ENCODE data around the gene SYNGR2. TPM values are rescaled to one million over a fixed set of nuclear protein-coding genes. Genes with fewer than 3 reads are reported as not detected.
A peak's percentile ranks its signal among the peaks of the same experiment; 100 is the strongest.

SYNGR2 gene
- total and polyA plus RNA-seq, 9 of the 15 experiments (the other 6 are each of a cell fraction or from before 2014, with no cell fraction given) = 1.4 to 173 (median 87.8) TPM

DNA sequence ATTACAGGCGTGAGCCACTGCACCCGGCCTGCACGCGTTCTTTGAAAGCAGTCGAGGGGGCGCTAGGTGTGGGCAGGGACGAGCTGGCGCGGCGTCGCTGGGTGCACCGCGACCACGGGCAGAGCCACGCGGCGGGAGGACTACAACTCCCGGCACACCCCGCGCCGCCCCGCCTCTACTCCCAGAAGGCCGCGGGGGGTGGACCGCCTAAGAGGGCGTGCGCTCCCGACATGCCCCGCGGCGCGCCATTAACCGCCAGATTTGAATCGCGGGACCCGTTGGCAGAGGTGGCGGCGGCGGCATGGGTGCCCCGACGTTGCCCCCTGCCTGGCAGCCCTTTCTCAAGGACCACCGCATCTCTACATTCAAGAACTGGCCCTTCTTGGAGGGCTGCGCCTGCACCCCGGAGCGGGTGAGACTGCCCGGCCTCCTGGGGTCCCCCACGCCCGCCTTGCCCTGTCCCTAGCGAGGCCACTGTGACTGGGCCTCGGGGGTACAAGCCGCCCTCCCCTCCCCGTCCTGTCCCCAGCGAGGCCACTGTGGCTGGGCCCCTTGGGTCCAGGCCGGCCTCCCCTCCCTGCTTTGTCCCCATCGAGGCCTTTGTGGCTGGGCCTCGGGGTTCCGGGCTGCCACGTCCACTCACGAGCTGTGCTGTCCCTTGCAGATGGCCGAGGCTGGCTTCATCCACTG lies 45.8 kb downstream of the SYNGR2 start, which contains the start of gene BIRC5 (continued):
- TF ChIP-seq, protein P1, sequence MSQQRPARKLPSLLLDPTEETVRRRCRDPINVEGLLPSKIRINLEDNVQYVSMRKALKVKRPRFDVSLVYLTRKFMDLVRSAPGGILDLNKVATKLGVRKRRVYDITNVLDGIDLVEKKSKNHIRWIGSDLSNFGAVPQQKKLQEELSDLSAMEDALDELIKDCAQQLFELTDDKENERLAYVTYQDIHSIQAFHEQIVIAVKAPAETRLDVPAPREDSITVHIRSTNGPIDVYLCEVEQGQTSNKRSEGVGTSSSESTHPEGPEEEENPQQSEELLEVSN (IDR thresholded peaks at IDR 0.05; ENCODE audit: borderline replicate concordance in 1 of 2, extremely low read depth in 1 of 2, insufficient read depth in 1 of 2, insufficient read length in 1 of 2, low read depth in 1 of 2, low read length in 1 of 2, poor library complexity in 1 of 2, severe bottlenecking in 1 of 2) = peak; percentile 75 to 85
- TF ChIP-seq, protein P2, sequence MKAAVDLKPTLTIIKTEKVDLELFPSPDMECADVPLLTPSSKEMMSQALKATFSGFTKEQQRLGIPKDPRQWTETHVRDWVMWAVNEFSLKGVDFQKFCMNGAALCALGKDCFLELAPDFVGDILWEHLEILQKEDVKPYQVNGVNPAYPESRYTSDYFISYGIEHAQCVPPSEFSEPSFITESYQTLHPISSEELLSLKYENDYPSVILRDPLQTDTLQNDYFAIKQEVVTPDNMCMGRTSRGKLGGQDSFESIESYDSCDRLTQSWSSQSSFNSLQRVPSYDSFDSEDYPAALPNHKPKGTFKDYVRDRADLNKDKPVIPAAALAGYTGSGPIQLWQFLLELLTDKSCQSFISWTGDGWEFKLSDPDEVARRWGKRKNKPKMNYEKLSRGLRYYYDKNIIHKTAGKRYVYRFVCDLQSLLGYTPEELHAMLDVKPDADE (conservative IDR thresholded peaks at IDR 0.05; ENCODE audit: control insufficient read depth, low read depth, low read length) = peak; percentile 98
- TF ChIP-seq, protein P3, sequence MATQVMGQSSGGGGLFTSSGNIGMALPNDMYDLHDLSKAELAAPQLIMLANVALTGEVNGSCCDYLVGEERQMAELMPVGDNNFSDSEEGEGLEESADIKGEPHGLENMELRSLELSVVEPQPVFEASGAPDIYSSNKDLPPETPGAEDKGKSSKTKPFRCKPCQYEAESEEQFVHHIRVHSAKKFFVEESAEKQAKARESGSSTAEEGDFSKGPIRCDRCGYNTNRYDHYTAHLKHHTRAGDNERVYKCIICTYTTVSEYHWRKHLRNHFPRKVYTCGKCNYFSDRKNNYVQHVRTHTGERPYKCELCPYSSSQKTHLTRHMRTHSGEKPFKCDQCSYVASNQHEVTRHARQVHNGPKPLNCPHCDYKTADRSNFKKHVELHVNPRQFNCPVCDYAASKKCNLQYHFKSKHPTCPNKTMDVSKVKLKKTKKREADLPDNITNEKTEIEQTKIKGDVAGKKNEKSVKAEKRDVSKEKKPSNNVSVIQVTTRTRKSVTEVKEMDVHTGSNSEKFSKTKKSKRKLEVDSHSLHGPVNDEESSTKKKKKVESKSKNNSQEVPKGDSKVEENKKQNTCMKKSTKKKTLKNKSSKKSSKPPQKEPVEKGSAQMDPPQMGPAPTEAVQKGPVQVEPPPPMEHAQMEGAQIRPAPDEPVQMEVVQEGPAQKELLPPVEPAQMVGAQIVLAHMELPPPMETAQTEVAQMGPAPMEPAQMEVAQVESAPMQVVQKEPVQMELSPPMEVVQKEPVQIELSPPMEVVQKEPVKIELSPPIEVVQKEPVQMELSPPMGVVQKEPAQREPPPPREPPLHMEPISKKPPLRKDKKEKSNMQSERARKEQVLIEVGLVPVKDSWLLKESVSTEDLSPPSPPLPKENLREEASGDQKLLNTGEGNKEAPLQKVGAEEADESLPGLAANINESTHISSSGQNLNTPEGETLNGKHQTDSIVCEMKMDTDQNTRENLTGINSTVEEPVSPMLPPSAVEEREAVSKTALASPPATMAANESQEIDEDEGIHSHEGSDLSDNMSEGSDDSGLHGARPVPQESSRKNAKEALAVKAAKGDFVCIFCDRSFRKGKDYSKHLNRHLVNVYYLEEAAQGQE (IDR thresholded peaks at IDR 0.05; ENCODE audit: borderline replicate concordance) = no peak
- TF ChIP-seq, protein P3 (CRISPR knock-in tag; IDR thresholded peaks at IDR 0.05; ENCODE audit: low read depth) = no peak
- no peak for TF ChIP-seq HDAC3 (IDR thresholded peaks at IDR 0.05; ENCODE audit: borderline replicate concordance, partially characterized antibody)
- TF ChIP-seq MED1 (CRISPR knock-in tag; IDR thresholded peaks at IDR 0.05; ENCODE audit: borderline replicate concordance) = no peak
- TF ChIP-seq, protein P4, sequence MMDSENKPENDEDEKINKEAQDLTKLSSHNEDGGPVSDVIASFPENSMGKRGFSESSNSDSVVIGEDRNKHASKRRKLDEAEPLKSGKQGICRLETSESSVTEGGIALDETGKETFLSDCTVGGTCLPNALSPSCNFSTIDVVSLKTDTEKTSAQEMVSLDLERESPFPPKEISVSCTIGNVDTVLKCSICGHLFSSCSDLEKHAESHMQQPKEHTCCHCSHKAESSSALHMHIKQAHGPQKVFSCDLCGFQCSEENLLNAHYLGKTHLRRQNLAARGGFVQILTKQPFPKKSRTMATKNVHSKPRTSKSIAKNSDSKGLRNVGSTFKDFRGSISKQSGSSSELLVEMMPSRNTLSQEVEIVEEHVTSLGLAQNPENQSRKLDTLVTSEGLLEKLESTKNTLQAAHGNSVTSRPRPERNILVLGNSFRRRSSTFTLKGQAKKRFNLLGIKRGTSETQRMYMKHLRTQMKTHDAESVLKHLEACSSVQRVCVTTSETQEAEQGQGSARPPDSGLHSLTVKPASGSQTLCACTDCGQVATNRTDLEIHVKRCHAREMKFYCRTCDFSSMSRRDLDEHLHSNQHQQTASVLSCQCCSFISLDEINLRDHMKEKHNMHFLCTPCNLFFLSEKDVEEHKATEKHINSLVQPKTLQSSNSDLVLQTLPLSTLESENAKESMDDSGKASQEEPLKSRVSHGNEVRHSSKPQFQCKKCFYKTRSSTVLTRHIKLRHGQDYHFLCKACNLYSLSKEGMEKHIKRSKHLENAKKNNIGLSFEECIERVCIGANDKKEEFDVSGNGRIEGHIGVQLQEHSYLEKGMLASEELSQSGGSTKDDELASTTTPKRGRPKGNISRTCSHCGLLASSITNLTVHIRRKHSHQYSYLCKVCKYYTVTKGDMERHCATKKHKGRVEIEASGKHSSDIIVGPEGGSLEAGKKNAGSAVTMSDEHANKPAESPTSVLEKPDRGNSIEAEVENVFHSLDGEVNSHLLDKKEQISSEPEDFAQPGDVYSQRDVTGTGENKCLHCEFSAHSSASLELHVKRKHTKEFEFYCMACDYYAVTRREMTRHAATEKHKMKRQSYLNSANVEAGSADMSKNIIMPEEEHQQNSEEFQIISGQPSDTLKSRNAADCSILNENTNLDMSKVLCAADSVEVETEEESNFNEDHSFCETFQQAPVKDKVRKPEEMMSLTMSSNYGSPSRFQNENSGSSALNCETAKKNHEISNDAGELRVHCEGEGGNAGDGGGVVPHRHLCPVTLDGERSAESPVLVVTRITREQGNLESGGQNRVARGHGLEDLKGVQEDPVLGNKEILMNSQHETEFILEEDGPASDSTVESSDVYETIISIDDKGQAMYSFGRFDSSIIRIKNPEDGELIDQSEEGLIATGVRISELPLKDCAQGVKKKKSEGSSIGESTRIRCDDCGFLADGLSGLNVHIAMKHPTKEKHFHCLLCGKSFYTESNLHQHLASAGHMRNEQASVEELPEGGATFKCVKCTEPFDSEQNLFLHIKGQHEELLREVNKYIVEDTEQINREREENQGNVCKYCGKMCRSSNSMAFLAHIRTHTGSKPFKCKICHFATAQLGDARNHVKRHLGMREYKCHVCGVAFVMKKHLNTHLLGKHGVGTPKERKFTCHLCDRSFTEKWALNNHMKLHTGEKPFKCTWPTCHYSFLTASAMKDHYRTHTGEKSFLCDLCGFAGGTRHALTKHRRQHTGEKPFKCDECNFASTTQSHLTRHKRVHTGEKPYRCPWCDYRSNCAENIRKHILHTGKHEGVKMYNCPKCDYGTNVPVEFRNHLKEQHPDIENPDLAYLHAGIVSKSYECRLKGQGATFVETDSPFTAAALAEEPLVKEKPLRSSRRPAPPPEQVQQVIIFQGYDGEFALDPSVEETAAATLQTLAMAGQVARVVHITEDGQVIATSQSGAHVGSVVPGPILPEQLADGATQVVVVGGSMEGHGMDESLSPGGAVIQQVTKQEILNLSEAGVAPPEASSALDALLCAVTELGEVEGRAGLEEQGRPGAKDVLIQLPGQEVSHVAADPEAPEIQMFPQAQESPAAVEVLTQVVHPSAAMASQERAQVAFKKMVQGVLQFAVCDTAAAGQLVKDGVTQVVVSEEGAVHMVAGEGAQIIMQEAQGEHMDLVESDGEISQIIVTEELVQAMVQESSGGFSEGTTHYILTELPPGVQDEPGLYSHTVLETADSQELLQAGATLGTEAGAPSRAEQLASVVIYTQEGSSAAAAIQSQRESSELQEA (IDR thresholded peaks at IDR 0.05; ENCODE audit: low read depth) = no peak

Data from K562 (cell line).